Esophagus squamous epithelium (tissue), 4 donors: ENCODE measurements around the gene COG2.

Source experiments
- CTCF ChIP-seq, 6 experiments: fragments of 450-650 bp in 4 of 6; fragments of 200-600 bp in 2 of 6; sonication (generic) in 2 of 6; IDR thresholded peaks; one replicate each; pipeline ENCODE4 v1.5.1; 2016 to 2019; ENCODE audit warnings: antibody characterized with exemption in 6 of 6, mild to moderate bottlenecking in 4 of 6, moderate library complexity in 4 of 6
- POLR2A ChIP-seq, 4 donors: fragments of 450-650 bp; IDR thresholded peaks; one replicate each; pipeline ENCODE4 v1.6.1; 2017; ENCODE audit warnings: antibody characterized with exemption in 4 of 4, mild to moderate bottlenecking in 4 of 4, moderate library complexity in 3 of 4

DNA sequence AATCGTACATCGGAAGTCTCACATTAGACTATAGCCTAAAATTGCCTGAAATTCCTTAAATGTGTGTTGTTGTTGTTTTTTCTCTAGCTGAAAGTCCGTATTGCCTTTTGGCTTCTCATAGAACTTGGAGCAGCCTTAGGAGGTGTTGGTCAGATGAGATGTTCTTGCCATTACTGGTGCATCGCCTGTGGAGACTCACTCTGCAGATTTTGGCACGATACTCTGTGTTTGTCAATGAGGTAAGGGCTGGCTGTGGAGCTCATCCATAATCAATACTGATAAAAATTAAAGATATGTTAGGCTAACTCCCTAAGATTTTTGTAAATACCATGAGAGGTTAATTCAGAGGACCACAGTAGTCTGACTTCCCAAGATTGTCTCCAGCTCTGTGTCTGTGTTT is 42.7 kb downstream of the COG2 start:
- TF ChIP-seq CTCF (IDR thresholded peaks at IDR 0.05) (no peak), POLR2A (IDR thresholded peaks at IDR 0.05) (no peak)
